ENCODE data around the gene IPO5. TPM values are rescaled to one million over a fixed set of nuclear protein-coding genes. Genes with fewer than 3 reads are reported as not detected.

IPO5 gene
- polyA plus RNA-seq, 1 of the 3 experiments (the other 2 are of a cell fraction): 77.1 TPM

- no peak overlapping the region for H3K27ac ChIP-seq (ENCODE audit: low read depth in 2 of 2, low read length in 1 of 2)
- H3K9me2 ChIP-seq: no peaks in the 10 kb centered on the region
- no peak overlapping the region for H3K4me2 ChIP-seq
- POLR2A ChIA-PET: no interaction called here
- no peaks in the 10 kb centered on the region for H4K20me1 ChIP-seq (ENCODE audit: insufficient read depth)
- H3K36me3 ChIP-seq (replicated peaks in 1 of 2; ENCODE audit: control insufficient read depth in 1 of 2, insufficient read depth in 2 of 2, low read length in 1 of 2): no peaks in the 10 kb centered on the region
- DNase-seq: no peak
- no peak overlapping the region for H3K9ac ChIP-seq
- H3K9me3 ChIP-seq: no peaks in the 10 kb centered on the region
- WGBS (ENCODE audit: low lambda C conversion rate): 82% methylated on average over 5 of the region's 5 CpGs
- no peaks in the 10 kb centered on the region for H3F3A ChIP-seq (replicated peaks; ENCODE audit: insufficient read depth)
- peaks cover 0 to 2% of the 10 kb centered on the region in 2 experiments; a peak in 1 of 4 replicates for H3K4me1 ChIP-seq (ENCODE audit: control insufficient read depth in 1 of 2, insufficient read depth in 2 of 2, low read depth in 1 of 2, low read length in 1 of 2)
- no peaks in the 10 kb centered on the region for H3K27me3 ChIP-seq (ENCODE audit: insufficient read depth)
- H3K4me3 ChIP-seq (ENCODE audit: low read depth in 2 of 2, low read length in 1 of 2): no peak overlapping the region
- no peaks in the 10 kb centered on the region for H3K79me2 ChIP-seq (ENCODE audit: insufficient read depth)
- no peak overlapping the region for H2AFZ ChIP-seq (ENCODE audit: low read depth)
- CTCF ChIA-PET: interaction anchor here (0.9 kb wide), 1 partner anchor 11 kb away, joined by 3 read pairs; no protein-coding TSS in a partner anchor
- no peak for TF ChIP-seq ELF1 (IDR thresholded peaks at IDR 0.05)
- no peak for TF ChIP-seq RFX5 (IDR thresholded peaks at IDR 0.05; ENCODE audit: low read length)
- TF ChIP-seq RXRA (IDR thresholded peaks at IDR 0.05; ENCODE audit: borderline replicate concordance, low read depth): no peak
- TF ChIP-seq USF1 (IDR thresholded peaks at IDR 0.05; ENCODE audit: borderline replicate concordance, low read depth): no peak
- no peak for TF ChIP-seq FOXM1 (IDR thresholded peaks at IDR 0.05; ENCODE audit: low read depth)
- no peak for TF ChIP-seq YY1 (IDR thresholded peaks at IDR 0.05; ENCODE audit: low read depth)
- TF ChIP-seq TAF1 (IDR thresholded peaks at IDR 0.05; ENCODE audit: borderline replicate concordance, low read depth, low read length): no peak
- TF ChIP-seq POLR2AphosphoS5 (IDR thresholded peaks at IDR 0.05; ENCODE audit: low read depth, low read length): no peak
- no peak for TF ChIP-seq REST (IDR thresholded peaks at IDR 0.05; ENCODE audit: low read depth, low read length)
- TF ChIP-seq MXI1 (IDR thresholded peaks at IDR 0.05; ENCODE audit: low read depth, low read length): no peak
- no peak for TF ChIP-seq PBX3 (IDR thresholded peaks at IDR 0.05)
Observed at GRCh38 chr13:97932647-97933046, 20.8 kb upstream of the IPO5 start.

GRCh38 chr13:97933776-97934175, 19.7 kb upstream of the IPO5 start:
- H3F3A ChIP-seq (replicated peaks; ENCODE audit: insufficient read depth): no peaks in the 10 kb centered on the region
- H2AFZ ChIP-seq (ENCODE audit: low read depth): no peak overlapping the region
- H3K27me3 ChIP-seq (ENCODE audit: insufficient read depth): no peaks in the 10 kb centered on the region
- no peak overlapping the region for H3K4me3 ChIP-seq (ENCODE audit: low read depth in 2 of 2, low read length in 1 of 2)
- H3K27ac ChIP-seq (ENCODE audit: low read depth in 2 of 2, low read length in 1 of 2): no peak overlapping the region
- no peak for DNase-seq
- ChIA-PET POLR2A (no interaction called here), CTCF (no interaction called here)
- no peak for TF ChIP-seq TEAD4 (IDR thresholded peaks at IDR 0.05; ENCODE audit: borderline replicate concordance, insufficient read depth)
- no peak for TF ChIP-seq TAF1 (IDR thresholded peaks at IDR 0.05; ENCODE audit: borderline replicate concordance, low read depth, low read length)
- no peak for TF ChIP-seq RAD21 (IDR thresholded peaks at IDR 0.05; ENCODE audit: low read length)
- no peak for TF ChIP-seq PBX3 (IDR thresholded peaks at IDR 0.05)
- TF ChIP-seq SMC3 (IDR thresholded peaks at IDR 0.05; ENCODE audit: low read depth, low read length): no peak
- H3K9me2 ChIP-seq: no peaks in the 10 kb centered on the region
- H3K36me3 ChIP-seq (replicated peaks in 1 of 2; ENCODE audit: control insufficient read depth in 1 of 2, insufficient read depth in 2 of 2, low read length in 1 of 2): no peaks in the 10 kb centered on the region
- no peaks in the 10 kb centered on the region for H3K9me3 ChIP-seq
- H3K9ac ChIP-seq: no peak overlapping the region
- no peaks in the 10 kb centered on the region for H3K79me2 ChIP-seq (ENCODE audit: insufficient read depth)
- no peaks in the 10 kb centered on the region for H4K20me1 ChIP-seq (ENCODE audit: insufficient read depth)
- peaks cover 0 to 2% of the 10 kb centered on the region in 2 experiments; a peak in 1 of 4 replicates for H3K4me1 ChIP-seq (ENCODE audit: control insufficient read depth in 1 of 2, insufficient read depth in 2 of 2, low read depth in 1 of 2, low read length in 1 of 2)
- no peak overlapping the region for H3K4me2 ChIP-seq

All from SK-N-SH (cell line).